GM19035 (cell line): Measurements from ENCODE around the gene CDH23.
A peak's percentile ranks its signal among the peaks of the same experiment; 100 is the strongest.

Experiments used
- ATAC-seq: cut with Tn5 transposase; IDR thresholded peaks from one replicate; pipeline ENCODE4 v1.9.1; 2021; ENCODE audit not compliant: unreplicated experiment

CDH23 gene

GRCh38 chr10:71746344-71747037 lies 349.8 kb downstream of the CDH23 start:
- no peak for ATAC-seq

DNA sequence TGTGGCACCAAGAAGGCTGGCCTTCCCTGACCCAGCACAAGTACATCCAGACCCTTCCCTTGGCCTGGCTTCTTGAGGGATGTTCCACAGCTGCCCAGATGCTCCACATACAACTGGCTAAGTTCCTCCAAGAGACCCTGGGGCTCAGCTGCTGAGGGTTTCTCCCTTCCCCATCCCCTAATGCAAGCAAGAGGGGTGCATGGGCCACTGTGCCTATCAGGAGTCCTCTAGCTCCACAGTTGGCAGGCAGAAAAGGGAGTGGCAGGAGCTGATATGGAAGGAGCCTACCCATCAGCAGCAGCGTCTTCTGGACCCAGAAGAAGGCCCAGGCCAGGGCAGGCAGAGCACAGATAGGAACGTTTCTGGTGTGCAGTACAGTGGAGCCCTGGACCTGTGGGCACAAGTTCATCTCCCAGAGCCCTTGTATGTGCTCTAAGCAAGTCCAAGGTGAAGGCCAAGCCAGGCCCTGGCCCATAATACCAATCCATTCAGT lies 350.4 kb downstream of the CDH23 start:
- no peak for ATAC-seq

DNA sequence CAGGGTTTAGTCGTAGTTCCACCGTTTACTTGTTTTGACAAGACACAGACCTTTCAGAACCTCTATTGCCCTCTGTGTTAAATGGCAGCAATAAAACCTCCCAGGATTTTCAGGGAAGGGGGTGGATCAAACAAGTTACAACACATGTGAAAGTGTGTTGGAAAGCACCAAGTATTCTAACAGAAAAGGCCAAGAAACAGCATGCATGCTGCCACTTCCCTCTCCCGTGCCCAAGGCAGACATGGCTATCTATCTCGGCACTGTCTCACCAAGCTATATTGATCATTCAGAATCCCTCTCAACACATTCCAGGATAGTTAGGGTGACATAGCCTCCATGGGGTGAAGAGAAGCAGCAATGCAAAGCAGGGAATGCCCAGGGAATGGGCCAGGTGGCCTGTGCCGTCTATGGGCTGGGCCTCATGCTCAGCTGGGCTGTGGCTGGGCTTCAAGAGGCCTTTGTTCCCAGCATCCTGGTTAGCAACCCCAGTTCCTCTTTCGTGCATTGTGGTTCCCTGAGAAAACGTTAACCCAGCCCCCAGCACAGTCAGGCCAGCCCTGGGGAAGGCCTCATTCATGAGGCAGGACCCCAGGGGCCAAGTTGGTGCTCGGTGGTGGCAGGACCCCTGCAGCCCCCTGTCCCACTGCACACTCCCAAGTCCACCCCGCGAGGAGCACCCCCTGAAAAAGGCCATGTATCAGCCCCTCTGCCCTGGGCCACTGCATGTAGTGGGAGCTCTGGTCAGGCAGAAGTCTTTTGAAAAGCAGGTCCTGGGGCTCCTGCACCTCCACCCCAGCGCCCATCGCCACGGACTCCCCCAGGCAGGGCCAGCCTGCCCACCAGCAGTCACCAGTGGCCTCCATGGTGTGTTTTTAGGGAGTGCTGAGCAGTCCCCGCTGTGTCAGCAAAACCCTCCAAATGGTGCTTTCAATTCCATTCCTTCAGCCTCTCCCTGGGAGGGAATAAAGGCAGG lies 351.1 kb downstream of the CDH23 start:
- ATAC-seq: no peak

GRCh38 chr10:71748671-71749191 lies 352.0 kb downstream of the CDH23 start:
- ATAC-seq: peak; percentile 49

DNA sequence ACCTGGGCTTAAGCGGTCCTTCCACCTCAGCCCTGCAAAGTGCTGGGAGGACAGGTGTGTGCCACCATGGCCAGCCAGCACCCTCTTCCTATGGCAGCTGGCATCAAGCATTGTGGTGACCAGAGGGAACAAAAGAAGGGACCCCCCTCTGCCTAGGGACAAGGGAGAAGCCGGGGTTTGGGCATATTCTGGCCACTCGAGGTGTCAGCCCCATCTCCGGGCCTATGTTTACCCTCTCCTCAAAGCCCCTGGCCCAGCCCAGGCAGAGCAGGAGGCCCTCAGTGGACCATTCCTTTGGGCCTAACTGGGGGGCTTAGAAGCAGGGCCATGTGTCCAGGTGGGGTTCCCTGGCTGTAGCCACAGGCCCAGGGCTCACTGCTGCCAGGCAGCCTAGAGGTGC lies 352.7 kb downstream of the CDH23 start:
- no peak for ATAC-seq

- no peak for ATAC-seq
Observed at GRCh38 chr10:71750124-71750841, 353.6 kb downstream of the CDH23 start.

- no peak for ATAC-seq
Observed at GRCh38 chr10:71750986-71751385, 354.3 kb downstream of the CDH23 start.

DNA sequence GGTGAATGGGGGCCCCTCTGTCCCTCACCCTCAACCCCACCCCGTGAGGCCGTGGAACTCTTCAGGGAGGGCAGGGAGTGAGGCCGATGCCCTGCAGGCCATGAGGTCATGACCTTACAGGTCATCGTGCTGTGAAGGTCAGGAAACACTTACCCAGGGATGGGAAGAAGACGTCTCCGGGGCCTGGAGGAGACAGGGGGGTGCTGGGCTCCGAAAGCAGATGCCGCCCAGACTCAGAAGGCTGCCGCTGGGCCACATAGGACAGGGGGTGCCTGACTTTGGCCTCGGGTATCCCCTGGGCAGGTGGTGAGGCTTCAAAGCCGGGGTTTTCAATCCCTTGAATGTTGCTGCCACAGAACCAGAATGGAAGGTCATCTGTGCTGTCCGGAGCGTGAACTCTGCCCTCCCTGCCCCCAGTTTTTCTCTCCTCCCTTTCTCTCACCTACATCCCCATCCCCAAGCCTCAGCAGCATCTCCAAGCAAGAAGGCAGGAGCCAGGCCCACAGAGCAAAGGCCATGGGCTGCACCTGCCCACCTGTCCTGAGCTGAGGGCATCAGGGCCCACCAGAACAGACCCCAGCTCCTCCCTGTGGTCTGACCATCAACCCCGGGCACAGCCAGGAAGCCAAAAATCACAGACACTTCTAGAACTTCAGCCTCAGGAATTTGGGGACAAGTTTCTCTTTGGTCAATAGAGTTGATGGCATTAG lies 354.9 kb downstream of the CDH23 start:
- no peak for ATAC-seq

DNA sequence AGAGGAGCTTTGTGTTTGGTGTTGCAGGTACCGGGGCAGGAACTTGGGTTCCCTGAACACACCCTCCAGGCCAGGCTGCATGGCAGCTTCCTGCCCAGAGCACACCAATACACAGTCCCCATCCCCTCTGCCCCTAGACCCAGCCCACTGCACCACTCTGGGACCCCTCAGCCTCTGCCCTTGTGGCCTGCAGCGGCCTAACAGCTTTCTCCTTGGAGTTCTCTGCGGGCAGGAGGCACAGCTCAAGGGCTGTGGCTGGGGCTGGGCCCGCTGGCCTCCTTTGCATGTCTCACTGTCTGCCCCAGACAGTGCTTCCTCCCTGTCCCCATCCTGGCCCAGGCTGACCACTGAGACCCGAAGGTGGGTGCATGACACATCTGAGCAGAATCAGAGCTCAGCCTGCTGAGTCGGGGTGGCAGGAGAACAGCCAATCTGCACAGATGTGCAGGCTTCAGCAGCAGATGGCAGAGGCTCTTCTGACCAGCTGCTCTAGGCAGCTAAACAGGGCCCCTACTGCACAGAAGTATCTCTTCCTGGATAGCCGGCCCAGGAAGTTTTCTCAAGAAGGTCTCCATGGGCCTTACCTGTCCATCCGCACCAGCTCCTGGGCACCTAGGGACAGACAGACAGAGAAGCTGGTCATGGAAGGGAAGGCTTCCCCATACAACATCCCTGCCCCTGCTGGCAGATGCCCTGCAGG lies 355.8 kb downstream of the CDH23 start:
- no peak for ATAC-seq

DNA sequence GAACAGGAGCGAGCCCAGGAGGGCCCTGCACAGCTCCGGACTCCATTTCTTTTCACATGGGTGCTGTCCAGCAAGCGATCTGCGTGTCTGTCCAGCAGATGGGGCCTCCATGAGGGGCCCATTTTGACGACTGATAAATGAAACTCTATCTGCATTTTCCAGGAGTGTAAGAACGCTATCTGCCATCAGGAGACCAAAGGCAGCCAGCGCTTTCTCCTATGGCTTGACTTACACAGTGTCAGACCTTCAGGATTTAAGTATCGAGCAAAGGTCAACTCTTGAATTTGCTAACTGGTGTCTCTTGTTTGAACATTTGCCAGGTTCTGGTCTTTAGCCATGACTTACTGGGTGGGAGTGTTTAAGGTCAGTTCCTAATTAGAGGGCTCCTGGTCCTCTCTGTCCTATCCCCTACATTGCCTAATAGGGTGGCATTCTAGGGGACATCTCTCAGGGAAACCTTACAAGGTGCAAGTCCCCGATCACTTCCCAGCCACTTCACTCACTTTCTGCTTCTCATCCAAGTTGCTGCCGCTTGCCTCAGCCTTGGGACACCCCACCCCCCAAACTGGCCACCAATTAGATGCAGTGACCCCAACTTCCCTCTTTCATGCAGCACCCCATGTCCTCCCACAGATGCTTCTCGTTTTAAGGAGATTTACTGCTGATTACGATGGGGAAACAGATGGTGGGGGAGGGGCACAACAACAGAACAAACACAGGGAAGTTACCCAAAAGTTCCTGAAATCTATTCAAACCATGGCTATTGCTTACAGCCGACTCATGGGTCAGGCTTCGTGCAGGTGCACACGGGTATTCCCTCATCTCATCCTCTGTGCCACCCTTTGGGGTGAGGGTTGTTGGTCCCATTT lies 356.6 kb downstream of the CDH23 start:
- ATAC-seq: no peak

- no peak for ATAC-seq
Observed at GRCh38 chr10:71753960-71754505, 357.3 kb downstream of the CDH23 start.

DNA sequence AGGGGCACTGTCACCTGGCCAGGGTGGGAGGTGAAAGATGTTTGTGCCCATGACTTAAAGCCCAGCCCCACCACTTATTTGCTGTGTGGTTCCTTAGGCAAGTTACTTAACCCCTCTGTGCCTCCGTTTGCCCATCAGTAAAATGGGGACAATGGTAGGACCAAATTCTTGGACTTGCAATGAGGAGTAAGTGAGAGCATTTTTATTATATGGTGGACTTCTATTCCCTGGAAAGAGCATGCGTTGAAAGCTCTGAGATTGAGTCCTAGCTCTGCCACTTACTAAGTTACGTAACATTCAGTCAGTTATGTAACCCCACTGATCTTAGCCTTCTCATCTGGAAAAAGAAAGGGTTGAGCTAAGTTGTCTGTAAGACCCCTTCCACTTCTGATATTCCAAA lies 357.8 kb downstream of the CDH23 start:
- ATAC-seq: no peak

DNA sequence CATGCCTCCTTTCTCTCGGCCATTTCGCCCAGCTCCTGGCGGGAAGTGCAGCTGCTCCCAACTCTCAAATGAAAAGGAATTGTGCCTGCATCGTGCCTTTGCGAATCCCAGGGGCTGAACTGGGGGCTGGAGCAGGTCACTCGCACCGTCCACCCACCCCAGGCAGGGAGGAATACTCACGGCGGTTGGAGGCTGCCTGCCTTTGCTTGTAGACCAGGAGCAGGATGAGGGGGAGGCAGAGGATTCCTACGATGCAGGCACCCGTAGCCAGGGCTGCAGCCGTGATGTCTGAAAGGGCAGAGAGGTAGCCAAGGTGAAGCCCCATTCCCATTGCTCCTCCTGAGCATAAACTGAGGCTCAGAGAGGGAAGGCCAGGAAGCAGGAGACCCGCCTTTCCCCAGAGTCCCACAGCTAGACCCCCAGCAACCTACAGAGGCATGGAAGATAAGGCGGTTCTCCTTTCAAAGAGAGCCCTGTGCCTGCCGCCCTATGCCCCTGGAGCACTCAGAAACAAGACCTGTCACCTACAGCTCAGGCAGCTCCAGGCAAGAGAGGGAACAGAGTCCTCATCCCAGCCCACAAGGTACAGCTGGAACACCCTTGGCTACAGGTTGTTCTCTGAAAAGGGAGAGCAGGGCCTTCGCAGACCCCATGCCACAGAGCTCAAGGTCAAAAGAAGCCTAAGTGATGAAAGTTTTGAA lies 358.6 kb downstream of the CDH23 start:
- ATAC-seq: no peak

DNA sequence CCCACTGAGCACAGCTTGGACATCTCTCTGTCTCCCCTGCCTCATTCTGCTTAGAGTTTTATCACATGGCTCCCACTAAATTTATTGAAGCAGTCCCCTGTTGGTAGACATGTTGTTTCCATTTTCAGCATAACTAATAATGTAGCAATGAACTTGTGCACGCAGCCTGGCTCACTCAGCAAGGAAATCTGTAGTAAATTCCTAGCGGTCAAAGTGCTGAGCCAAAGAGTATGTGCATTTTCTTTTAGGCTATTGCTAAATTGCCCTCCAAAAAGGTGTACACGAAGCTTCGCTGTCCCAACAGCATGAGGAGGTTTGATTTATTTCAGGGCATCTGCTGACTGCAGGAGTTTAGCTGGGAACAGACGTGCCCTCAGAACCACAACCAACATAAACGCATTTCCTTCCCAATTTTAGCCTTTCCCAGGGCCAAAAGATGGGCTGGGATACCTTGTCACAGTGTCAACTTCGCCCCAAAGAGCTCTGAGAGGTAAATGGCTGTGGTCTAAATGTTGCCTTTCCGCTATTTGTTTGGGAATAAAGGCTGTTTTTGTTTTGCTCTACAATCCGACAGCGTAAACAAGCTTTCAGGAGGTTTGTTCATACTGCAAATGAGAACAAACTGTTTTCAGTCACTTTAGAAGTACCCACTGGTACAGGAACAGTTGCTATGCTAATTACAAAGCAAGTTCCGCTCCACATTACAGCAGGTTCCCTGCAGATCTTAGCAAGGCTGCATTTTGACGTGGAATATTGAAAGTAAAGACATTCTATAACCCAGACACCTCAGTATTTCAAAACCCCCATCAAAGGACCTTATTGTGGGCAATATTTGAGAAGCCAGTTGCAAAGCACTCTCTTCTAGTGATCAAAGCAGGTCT lies 359.8 kb downstream of the CDH23 start:
- ATAC-seq: no peak

DNA sequence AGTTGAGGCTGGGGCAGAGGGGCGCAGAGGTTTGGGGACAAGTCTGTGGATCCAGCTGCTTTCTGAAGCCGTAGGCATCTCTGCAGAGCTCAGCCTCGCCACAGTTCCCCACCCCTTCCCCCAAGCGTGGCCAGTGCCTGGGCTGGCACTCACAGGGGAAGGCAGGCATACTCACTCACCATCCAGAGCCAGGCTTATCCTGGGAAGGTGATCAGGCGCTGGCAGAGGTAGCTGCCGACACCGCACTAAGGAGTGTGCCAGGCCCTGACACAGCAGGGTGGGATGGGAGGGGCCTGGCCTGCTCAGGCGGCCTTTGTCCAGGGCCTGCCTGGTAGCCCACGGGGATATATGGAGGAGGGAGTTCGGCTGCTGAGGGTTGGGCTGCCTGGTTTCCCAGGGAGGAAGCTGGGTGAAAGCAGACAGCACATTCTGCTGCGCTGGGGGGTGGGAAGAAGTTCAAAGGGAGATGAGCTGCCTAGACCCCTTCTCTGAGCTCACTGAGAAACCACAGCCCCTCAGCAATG lies 360.7 kb downstream of the CDH23 start:
- no peak for ATAC-seq

DNA sequence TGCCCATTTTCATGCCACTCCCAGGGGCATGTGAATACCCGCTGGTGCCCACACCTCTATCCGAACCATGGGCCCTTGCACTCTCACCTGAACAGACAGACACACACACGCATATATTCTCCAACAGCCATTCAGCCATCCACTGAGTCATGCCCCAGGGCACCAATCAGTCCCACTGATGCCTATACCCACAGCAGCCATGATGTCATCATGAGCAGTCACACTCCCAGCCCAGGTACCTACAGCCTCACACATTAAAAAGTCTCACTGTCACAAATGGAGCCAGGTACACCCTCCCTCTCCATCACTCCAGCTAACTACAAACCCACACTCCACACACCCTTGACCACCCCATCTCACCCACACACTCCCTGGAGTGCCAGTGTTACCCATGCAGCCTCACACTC lies 364.4 kb downstream of the CDH23 start:
- ATAC-seq: no peak
